Kidney (tissue), 14 donors: ENCODE data around the gene RUSC2. TPM values are rescaled to one million over a fixed set of nuclear protein-coding genes. Genes with fewer than 3 reads are reported as not detected.

Source experiments
- DNase-seq, 5 donors: peaks; one replicate each; pipeline ENCODE4 v3.0.0-alpha.2; 2013 to 2020
- FAIRE-seq: peaks from 2 replicates; lab custom pipeline; 2012; peaks lifted over from hg19 to GRCh38; lab: Jason Lieb, UNC
- H3K27ac ChIP-seq, 2 donors: one replicate each; pipeline ENCODE4 v1.7.0; 2013; ENCODE audit warnings: low read depth in 2 of 2, low read length in 2 of 2, inconsistent platforms in 1 of 2
- H3K27me3 ChIP-seq: one replicate; pipeline ENCODE4 v1.7.1; 2013; ENCODE audit warnings: low read length, inconsistent platforms; ENCODE audit not compliant: control insufficient read depth, insufficient read depth
- H3K36me3 ChIP-seq, 3 donors: one replicate each; pipeline versions ENCODE4 v1.7.0 to v1.7.1; 2013; ENCODE audit warnings: low read length in 3 of 3, control low read depth in 1 of 3, inconsistent platforms in 1 of 3; ENCODE audit not compliant: insufficient read depth in 3 of 3, control insufficient read depth in 2 of 3
- H3K4me1 ChIP-seq, 3 donors: one replicate each; pipeline versions ENCODE4 v1.7.0 to v1.7.1; 2013; ENCODE audit warnings: low read length in 3 of 3, inconsistent platforms in 1 of 3, low read depth in 1 of 3; ENCODE audit not compliant: control insufficient read depth in 2 of 3, insufficient read depth in 2 of 3
- H3K4me3 ChIP-seq, 3 donors: one replicate each; pipeline versions ENCODE4 v1.7.0 to v1.8.1; 2013; ENCODE audit warnings: low read length in 3 of 3, control low read depth in 1 of 3, inconsistent platforms in 1 of 3
- H3K9ac ChIP-seq, 3 donors: one replicate each; pipeline versions ENCODE4 v1.7.0 to v1.7.1; 2013; ENCODE audit warnings: low read length in 3 of 3, control low read depth in 1 of 3, inconsistent platforms in 1 of 3
- H3K9me3 ChIP-seq, 3 donors: one replicate each; pipeline versions ENCODE4 v1.7.0 to v1.7.1; 2013; ENCODE audit warnings: low read length in 3 of 3, control low read depth in 1 of 3, inconsistent platforms in 1 of 3; ENCODE audit not compliant: control insufficient read depth in 2 of 3, insufficient read depth in 1 of 3
- intact Hi-C: fragments of 100-400 bp; cut with DNase I; formaldehyde crosslinking; loops from one replicate; pipeline ENCODE4 v1.11.1; 2022
- polyA plus RNA-seq: library from polyadenylated mRNA; stranded (reverse); fragments of 350-450 nt; fragmentation: Illumina TruSeq; extraction: RNeasy Lipid Tissue Mini Kit (QIAGEN cat#74804); gene quantifications from one replicate; pipeline ENCODE4 v1.2.3, GENCODE V29; 2014; ENCODE audit warnings: low read depth, low replicate concordance; ENCODE audit not compliant: insufficient read depth
- total RNA-seq: library from RNA; stranded (reverse); fragmentation: NEBNext Ultra II Directional; extraction: Animal tissue kit (Norgen Biotek cat#: 25700); gene quantifications from one replicate; pipeline ENCODE4 v1.2.1, GENCODE V29; 2021
- TF ChIP-seq, protein P1 (sequence below): IDR thresholded peaks from 3 replicates; pipeline ENCODE4 v1.5.1; 2012; ENCODE audit warnings: mild to moderate bottlenecking, moderate library complexity, borderline replicate concordance; ENCODE audit not compliant: insufficient read depth; ENCODE audit errors: extremely low read depth
- donor health status: control.
- donor health status: control.
- donor health status: control.
- donor health status: control.
- donor health status: control.
- donor health status: DM: yes; HTN: yes; CAD: no.
- donor health status: Normal renal cell carcinoma (clear cell type).

RUSC2 gene
- total and polyA plus RNA-seq, 2 donors from 2014 or later, result 13.4 to 27.3 TPM

DNA sequence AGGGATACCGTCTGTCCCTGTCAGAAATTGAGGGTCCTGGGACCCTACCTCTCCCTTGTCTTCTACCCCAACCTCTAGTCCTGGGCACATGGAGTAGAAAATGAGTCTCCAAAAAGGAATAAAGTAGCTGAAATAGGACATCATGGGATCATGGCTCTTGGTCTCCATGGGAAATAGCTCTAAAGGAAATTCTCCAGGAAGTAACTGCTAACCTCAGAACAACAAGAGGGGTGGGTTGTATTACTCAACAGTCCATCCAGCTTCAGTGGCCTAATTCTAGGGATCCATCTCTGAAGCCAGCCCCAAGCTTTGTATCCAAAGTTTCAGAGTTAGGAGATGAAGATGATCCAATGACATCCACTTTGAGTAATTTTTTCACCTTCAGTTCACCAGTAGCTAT lies 11.0 kb upstream of the RUSC2 start:
- Histone ChIP-seq H3K36me3 (no peaks in the 10 kb centered on the region), H3K9me3 (no peaks in the 10 kb centered on the region), H3K9ac (no peak overlapping the region), H3K4me3 (no peak overlapping the region), H3K4me1 (no peaks in the 10 kb centered on the region), H3K27ac (no peak overlapping the region), H3K27me3 (no peaks in the 10 kb centered on the region)
- TF ChIP-seq, protein P1, sequence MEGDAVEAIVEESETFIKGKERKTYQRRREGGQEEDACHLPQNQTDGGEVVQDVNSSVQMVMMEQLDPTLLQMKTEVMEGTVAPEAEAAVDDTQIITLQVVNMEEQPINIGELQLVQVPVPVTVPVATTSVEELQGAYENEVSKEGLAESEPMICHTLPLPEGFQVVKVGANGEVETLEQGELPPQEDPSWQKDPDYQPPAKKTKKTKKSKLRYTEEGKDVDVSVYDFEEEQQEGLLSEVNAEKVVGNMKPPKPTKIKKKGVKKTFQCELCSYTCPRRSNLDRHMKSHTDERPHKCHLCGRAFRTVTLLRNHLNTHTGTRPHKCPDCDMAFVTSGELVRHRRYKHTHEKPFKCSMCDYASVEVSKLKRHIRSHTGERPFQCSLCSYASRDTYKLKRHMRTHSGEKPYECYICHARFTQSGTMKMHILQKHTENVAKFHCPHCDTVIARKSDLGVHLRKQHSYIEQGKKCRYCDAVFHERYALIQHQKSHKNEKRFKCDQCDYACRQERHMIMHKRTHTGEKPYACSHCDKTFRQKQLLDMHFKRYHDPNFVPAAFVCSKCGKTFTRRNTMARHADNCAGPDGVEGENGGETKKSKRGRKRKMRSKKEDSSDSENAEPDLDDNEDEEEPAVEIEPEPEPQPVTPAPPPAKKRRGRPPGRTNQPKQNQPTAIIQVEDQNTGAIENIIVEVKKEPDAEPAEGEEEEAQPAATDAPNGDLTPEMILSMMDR, result no peak
- intact Hi-C loops, result no loop called here
- no peak for DNase-seq
- FAIRE-seq, result no peak

DNA sequence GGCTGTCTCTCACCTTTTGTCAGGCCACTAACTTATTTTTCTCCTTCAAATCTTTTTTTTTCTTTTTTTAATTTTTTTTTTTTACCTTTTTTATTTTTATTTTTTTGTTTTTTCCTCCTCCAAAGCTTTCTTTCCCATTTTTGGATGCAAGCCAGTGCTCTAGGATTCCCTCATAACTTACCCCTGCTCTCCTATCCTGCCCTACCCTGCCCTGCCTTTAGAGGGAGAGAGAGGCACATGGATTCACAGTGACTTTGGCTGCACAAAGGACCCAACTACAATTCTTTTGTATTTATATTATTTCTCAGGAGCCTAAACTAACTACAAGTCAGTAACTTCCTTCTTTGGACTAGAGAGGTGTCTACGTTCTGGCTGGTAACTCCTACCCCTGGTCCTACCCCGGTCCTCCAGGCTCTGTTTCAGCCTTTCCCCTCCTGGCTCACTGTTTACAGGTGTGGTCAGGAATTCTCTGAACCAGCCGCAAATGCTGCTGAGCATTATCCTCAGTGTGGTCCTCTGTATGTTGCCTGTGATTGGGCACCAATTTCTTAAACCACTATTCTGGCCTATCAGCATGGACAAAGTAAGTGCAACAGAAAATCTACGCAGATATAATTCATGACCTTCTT lies 8.4 kb upstream of the RUSC2 start:
- DNase-seq, result peak in 1 of 5 donors; percentile 31
- no peaks in the 10 kb centered on the region for H3K4me1 ChIP-seq
- no peaks in the 10 kb centered on the region for H3K27me3 ChIP-seq
- H3K4me3 ChIP-seq, result no peak overlapping the region
- no peaks in the 10 kb centered on the region for H3K9me3 ChIP-seq
- TF ChIP-seq, protein P1, result peak; percentile 64
- H3K9ac ChIP-seq, result no peak overlapping the region
- H3K36me3 ChIP-seq, result no peaks in the 10 kb centered on the region
- FAIRE-seq, result peak; percentile 74
- intact Hi-C loops, result loop anchor here (5.0 kb wide), 1 partner anchor 71 kb away; no protein-coding TSS in a partner anchor
- H3K27ac ChIP-seq, result no peak overlapping the region

DNA sequence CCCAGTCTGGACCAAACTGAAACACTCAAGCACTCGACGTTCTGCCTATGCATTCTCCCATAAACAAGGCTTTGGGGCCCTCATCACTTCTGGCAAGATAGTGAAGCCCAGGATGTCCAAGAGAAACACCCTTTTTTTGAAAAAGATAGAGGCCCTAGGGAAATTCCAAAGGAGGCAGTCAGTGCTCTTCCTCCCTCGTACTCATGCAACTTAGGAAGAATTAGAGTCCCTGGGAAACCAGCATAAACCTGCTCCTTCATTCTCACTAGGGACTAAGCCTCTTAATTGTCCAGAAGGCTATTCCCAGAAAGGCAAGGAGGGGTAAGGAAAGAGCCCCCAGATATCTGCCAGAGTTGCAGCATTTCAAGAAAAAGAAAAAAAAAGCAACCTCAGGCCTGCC lies 7.8 kb upstream of the RUSC2 start:
- TF ChIP-seq, protein P1, result no peak
- Histone ChIP-seq H3K36me3 (no peaks in the 10 kb centered on the region), H3K27me3 (no peaks in the 10 kb centered on the region), H3K9me3 (no peaks in the 10 kb centered on the region), H3K9ac (no peak overlapping the region), H3K27ac (no peak overlapping the region), H3K4me3 (no peak overlapping the region), H3K4me1 (no peaks in the 10 kb centered on the region)
- no peak for DNase-seq
- intact Hi-C loops, result loop anchor here (5.0 kb wide), 1 partner anchor 70 kb away; no protein-coding TSS in a partner anchor
- FAIRE-seq, result no peak
